ENCODE data around the gene MTMR1. TPM values are rescaled to one million over a fixed set of nuclear protein-coding genes. Genes with fewer than 3 reads are reported as not detected.

MTMR1 gene
- total and polyA plus RNA-seq, 9 of the 15 experiments (the other 6 are each of a cell fraction or from before 2014, with no cell fraction given): 0.96 to 35.4 (median 22.4) TPM

- TF ChIP-seq ZBTB7A (IDR thresholded peaks at IDR 0.05; ENCODE audit: borderline replicate concordance, control insufficient read depth, low read depth, low read length): peak; percentile 71; the same call in 1 of the 2 replicates
- no peak for TF ChIP-seq ZNF197 (CRISPR knock-in tag; IDR thresholded peaks at IDR 0.05; ENCODE audit: low read depth)
- no peak for TF ChIP-seq ZNF778 (CRISPR knock-in tag; IDR thresholded peaks at IDR 0.05)
- TF ChIP-seq ZNF140 (CRISPR knock-in tag; IDR thresholded peaks at IDR 0.05): no peak
- peak; percentile 80 for TF ChIP-seq POLR2G (IDR thresholded peaks at IDR 0.05; ENCODE audit: low read depth, low read length)
- TF ChIP-seq HNRNPLL (IDR thresholded peaks at IDR 0.05; ENCODE audit: low read depth, low read length, poor library complexity, severe bottlenecking): peak; percentile 64
- no peak for TF ChIP-seq CREB3L1 (IDR thresholded peaks at IDR 0.05; ENCODE audit: borderline replicate concordance, low read depth)
- TF ChIP-seq ZNF384 (IDR thresholded peaks at IDR 0.05; ENCODE audit: low read depth, low read length): no peak
- peak; percentile 33 for TF ChIP-seq TBP (optimal IDR thresholded peaks at IDR 0.05; ENCODE audit: low read depth, low read length)
- TF ChIP-seq CTCFL (IDR thresholded peaks at IDR 0.05; ENCODE audit: borderline replicate concordance, insufficient read depth, low read depth, low read length, poor library complexity, severe bottlenecking): peak; percentile 15
- peak; percentile 64 for TF ChIP-seq TAF1 (IDR thresholded peaks at IDR 0.05; ENCODE audit: control insufficient read depth, extremely low read depth, insufficient read depth, low read length, severe bottlenecking)
- no peak for TF ChIP-seq ZNF398 (CRISPR knock-in tag; IDR thresholded peaks at IDR 0.05)
- TF ChIP-seq FOXM1 (IDR thresholded peaks at IDR 0.05; ENCODE audit: low read depth): no peak
- no peak for TF ChIP-seq FOXM1 (CRISPR knock-in tag; IDR thresholded peaks at IDR 0.05; ENCODE audit: low read depth)
- no peak for TF ChIP-seq KDM1A (IDR thresholded peaks at IDR 0.05)
Observed at GRCh38 chrX:150692831-150693724, at the start of gene MTMR1 (continued).
